OCI-LY7 (cell line): Measurements from ENCODE around the gene COG2. TPM values are rescaled to one million over a fixed set of nuclear protein-coding genes. Genes with fewer than 3 reads are reported as not detected.

Source experiments
- BruUV-seq: library from RNA; stranded (reverse); fragments of 400-500 nt; replicated peaks from 2 replicates; lab custom pipeline; 2021; lab: Mats Ljungman, UMichigan
- CTCF ChIA-PET: fragments of 300-600 bp; sonication (Branson Sonifier 250); formaldehyde crosslinking; loops from one replicate; lab custom pipeline; 2022; ENCODE audit warnings: antibody characterized with exemption; ENCODE audit not compliant: unreplicated experiment; lab: Charles Lee
- POLR2A ChIA-PET: fragments of 300-600 bp; sonication (Branson Sonifier 250); formaldehyde crosslinking; loops from one replicate; lab custom pipeline; 2022; ENCODE audit warnings: antibody characterized with exemption; lab: Charles Lee
- DNase-seq: peaks from one replicate; pipeline ENCODE4 v3.0.0-alpha.2; 2015; ENCODE audit warnings: low spot score
- H2AFZ ChIP-seq: fragments of 200-600 bp; sonication (generic), shearing (Covaris generic); 2 replicates; pipeline ENCODE4 v1.6.1; 2014; ENCODE audit warnings: mild to moderate bottlenecking, antibody characterized with exemption, low read length, moderate library complexity
- H3K27ac ChIP-seq: fragments of 200-600 bp; sonication (generic); 2 replicates; pipeline ENCODE4 v1.5.1; 2014; ENCODE audit warnings: mixed run types, low read depth, mild to moderate bottlenecking, moderate library complexity, low read length, inconsistent platforms; ENCODE audit not compliant: poor library complexity, severe bottlenecking
- H3K36me3 ChIP-seq: fragments of 200-600 bp; sonication (generic); 2 replicates; pipeline ENCODE4 v1.6.1; 2014; ENCODE audit warnings: mild to moderate bottlenecking, antibody characterized with exemption, low read length, moderate library complexity, mixed read lengths; ENCODE audit not compliant: insufficient read depth
- H3K4me1 ChIP-seq: fragments of 200-600 bp; sonication (generic); 2 replicates; pipeline ENCODE4 v1.5.1; 2014; ENCODE audit warnings: mild to moderate bottlenecking, low read length; ENCODE audit not compliant: insufficient read depth, poor library complexity, severe bottlenecking
- H3K4me2 ChIP-seq: fragments of 200-600 bp; sonication (generic); 2 replicates; pipeline ENCODE4 v1.6.1; 2014; ENCODE audit warnings: mild to moderate bottlenecking, low read length
- H3K4me3 ChIP-seq: fragments of 200-600 bp; sonication (generic); 2 replicates; pipeline ENCODE4 v1.5.1; 2014; ENCODE audit warnings: mild to moderate bottlenecking, low read depth, low read length; ENCODE audit not compliant: poor library complexity, severe bottlenecking
- H3K79me2 ChIP-seq: fragments of 200-600 bp; sonication (generic); 2 replicates; pipeline ENCODE4 v1.6.1; 2016; ENCODE audit warnings: low read depth, mild to moderate bottlenecking, low read length, moderate library complexity, mixed read lengths; ENCODE audit not compliant: insufficient read depth
- H3K9me2 ChIP-seq: fragments of 200-600 bp; sonication (generic); 2 replicates; pipeline ENCODE4 v1.6.1; 2016; ENCODE audit warnings: mild to moderate bottlenecking, low read length, mixed read lengths; ENCODE audit not compliant: insufficient read depth
- H3K9me3 ChIP-seq: fragments of 200-600 bp; sonication (generic); 2 replicates; pipeline ENCODE4 v1.6.1; 2014; ENCODE audit warnings: mild to moderate bottlenecking, mixed run types, low read length, mixed read lengths
- H4K20me1 ChIP-seq: fragments of 200-600 bp; sonication (generic); 2 replicates; pipeline ENCODE4 v1.6.1; 2014; ENCODE audit warnings: mild to moderate bottlenecking, antibody characterized with exemption, low read length, moderate library complexity, mixed read lengths; ENCODE audit not compliant: insufficient read depth
- EZH2phosphoT487 ChIP-seq: fragments of 200-600 bp; sonication (generic); IDR thresholded peaks from 2 replicates; pipeline ENCODE4 v1.6.1; 2018; ENCODE audit warnings: low read depth, borderline replicate concordance, mild to moderate bottlenecking, mixed run types, antibody characterized with exemption, low read length, moderate library complexity, mixed read lengths
- intact Hi-C: fragments of 100-400 bp; cut with micrococcal nuclease; formaldehyde crosslinking; loops from one replicate; pipeline ENCODE4 v1.10.0; 2022; ENCODE audit not compliant: unreplicated experiment
- total RNA-seq, 2 experiments: library from RNA; depleted of rRNA in 1 of 2; stranded (reverse); fragments of >200 nt in 1 of 2; shearing (Covaris generic) in 1 of 2; gene quantifications; 2 replicates each; pipeline ENCODE4 v1.2.3, GENCODE V29; 2014 to 2022
- TF ChIP-seq, protein P1 (sequence below): fragments of 200-600 bp; sonication (generic); conservative IDR thresholded peaks from 2 replicates; pipeline ENCODE4 v1.5.1; 2014; ENCODE audit warnings: mild to moderate bottlenecking, antibody characterized with exemption, low read length, moderate library complexity, mixed read lengths

Gene COG2
- total RNA-seq, 2 experiments from 2014 or later, result 30.5 to 35.3 TPM

DNA sequence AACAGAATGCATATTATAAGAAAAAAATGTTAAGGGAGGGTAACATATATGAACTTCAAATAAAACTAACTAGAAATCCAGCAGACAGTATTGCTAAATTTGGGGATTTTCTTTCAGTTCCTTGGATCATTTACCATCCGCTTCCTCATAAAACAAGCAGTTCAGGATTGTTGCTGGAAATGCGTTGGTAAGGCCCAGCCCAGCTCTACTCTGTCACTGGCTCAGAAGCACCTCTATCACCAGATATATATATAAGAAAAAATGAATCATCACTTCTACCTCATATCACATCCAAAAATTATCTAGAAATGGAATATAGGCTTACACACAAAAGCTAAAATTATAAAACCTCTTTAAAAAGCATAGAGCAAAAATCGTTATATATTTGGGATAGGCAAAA lies 28.2 kb upstream of the COG2 start:
- Histone ChIP-seq H3K4me3 (no peak overlapping the region), H3K79me2 (no peaks in the 10 kb centered on the region), H3K9me3 (no peaks in the 10 kb centered on the region), H2AFZ (no peak overlapping the region), H3K9me2 (no peaks in the 10 kb centered on the region), H4K20me1 (no peaks in the 10 kb centered on the region), H3K36me3 (no peaks in the 10 kb centered on the region), H3K27ac (no peak overlapping the region), H3K4me2 (no peak overlapping the region), H3K4me1 (no peaks in the 10 kb centered on the region)
- ChIA-PET POLR2A (interaction anchor here (0.7 to 1.1 kb wide), 2 partner anchors 29 to 708 kb away, joined by 3 read pairs; no protein-coding TSS in a partner anchor), CTCF (no interaction called here)
- TF ChIP-seq EZH2phosphoT487, result no peak
- TF ChIP-seq, protein P1, sequence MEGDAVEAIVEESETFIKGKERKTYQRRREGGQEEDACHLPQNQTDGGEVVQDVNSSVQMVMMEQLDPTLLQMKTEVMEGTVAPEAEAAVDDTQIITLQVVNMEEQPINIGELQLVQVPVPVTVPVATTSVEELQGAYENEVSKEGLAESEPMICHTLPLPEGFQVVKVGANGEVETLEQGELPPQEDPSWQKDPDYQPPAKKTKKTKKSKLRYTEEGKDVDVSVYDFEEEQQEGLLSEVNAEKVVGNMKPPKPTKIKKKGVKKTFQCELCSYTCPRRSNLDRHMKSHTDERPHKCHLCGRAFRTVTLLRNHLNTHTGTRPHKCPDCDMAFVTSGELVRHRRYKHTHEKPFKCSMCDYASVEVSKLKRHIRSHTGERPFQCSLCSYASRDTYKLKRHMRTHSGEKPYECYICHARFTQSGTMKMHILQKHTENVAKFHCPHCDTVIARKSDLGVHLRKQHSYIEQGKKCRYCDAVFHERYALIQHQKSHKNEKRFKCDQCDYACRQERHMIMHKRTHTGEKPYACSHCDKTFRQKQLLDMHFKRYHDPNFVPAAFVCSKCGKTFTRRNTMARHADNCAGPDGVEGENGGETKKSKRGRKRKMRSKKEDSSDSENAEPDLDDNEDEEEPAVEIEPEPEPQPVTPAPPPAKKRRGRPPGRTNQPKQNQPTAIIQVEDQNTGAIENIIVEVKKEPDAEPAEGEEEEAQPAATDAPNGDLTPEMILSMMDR, result no peak
- no TSS peak for BruUV-seq
- no peak for DNase-seq
- intact Hi-C loops, result no loop called here

DNA sequence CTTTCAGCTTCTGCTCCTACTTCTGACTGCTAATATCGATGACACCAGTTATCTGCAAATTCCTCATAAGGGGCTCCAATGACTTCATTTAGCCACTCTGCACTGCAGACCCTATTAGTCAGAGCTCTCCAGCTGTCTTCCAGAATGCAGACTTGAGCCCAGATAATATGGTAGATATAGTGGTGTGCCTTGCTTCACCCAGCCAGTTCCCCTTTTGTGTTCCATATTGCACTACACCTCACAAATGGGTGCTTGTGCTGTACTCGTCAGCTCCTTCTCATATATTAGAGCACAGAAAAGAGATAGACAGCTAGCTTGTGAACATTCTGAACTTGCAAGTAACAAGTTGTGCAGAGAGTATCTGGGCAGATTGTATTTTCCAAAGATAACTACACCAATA lies 23.7 kb upstream of the COG2 start:
- Histone ChIP-seq H3K79me2 (no peaks in the 10 kb centered on the region), H3K9me3 (no peaks in the 10 kb centered on the region), H3K27ac (no peak overlapping the region), H3K9me2 (no peaks in the 10 kb centered on the region), H4K20me1 (no peaks in the 10 kb centered on the region), H3K36me3 (no peaks in the 10 kb centered on the region), H3K4me2 (no peak overlapping the region), H3K4me1 (no peaks in the 10 kb centered on the region), H2AFZ (no peak overlapping the region), H3K4me3 (no peak overlapping the region)
- CTCF ChIA-PET, result no interaction called here
- POLR2A ChIA-PET, result no interaction called here
- intact Hi-C loops, result no loop called here
- no peak for DNase-seq
- TF ChIP-seq, protein P1, result no peak
- no peak for TF ChIP-seq EZH2phosphoT487
- BruUV-seq, result no TSS peak

DNA sequence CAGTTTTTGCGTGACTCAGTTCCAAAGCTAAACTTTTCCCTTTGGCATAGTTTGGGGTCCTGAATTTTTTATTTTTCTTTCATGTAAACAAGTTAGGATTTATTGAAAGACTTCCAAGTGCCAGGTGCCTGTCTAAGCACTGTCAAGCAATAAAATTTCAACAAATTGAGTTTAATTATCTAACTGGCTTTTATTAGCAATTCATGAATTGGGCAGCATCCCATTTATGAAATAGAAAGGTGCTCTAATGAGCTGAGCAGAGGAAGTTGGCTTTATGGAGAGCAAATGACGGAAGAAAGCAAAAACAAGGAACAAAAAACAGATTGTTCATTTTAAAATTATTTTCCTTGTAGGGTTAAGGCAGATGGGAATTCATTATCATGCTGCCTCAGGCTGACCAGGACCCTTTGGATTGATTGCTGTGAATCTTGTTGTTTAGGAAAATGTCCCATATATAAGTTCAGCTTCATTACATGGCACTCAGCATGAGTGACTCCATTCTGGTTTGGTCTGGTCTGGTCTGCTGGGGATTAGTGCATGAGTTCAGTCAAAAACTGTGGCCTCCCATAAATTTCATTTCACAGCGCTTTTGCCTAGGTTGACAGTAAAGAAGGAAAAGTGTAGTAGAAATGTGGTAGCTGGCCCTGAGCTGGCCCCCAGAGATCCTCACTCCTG lies 21.5 kb upstream of the COG2 start:
- CTCF ChIA-PET, result no interaction called here
- Histone ChIP-seq H2AFZ (no peak overlapping the region), H3K4me2 (no peak overlapping the region), H3K79me2 (no peaks in the 10 kb centered on the region), H4K20me1 (no peaks in the 10 kb centered on the region), H3K27ac (no peak overlapping the region), H3K36me3 (no peaks in the 10 kb centered on the region), H3K9me3 (no peaks in the 10 kb centered on the region), H3K9me2 (no peaks in the 10 kb centered on the region), H3K4me3 (no peak overlapping the region), H3K4me1 (no peaks in the 10 kb centered on the region)
- TF ChIP-seq EZH2phosphoT487, result no peak
- TF ChIP-seq, protein P1, result no peak
- DNase-seq, result no peak
- intact Hi-C loops, result no loop called here
- no TSS peak for BruUV-seq
- POLR2A ChIA-PET, result no interaction called here
